NCI-H2171 treated with DMSO at 0.1 percent for 48 hours (cell line): Measurements from ENCODE around the gene C2orf72.

Source experiments
- DNase-seq: peaks from one replicate; lab custom pipeline; 2025; lab: John Stamatoyannopoulos, UW

The C2orf72 gene

GRCh38 chr2:231069379-231070054 lies 32.2 kb downstream of the C2orf72 start:
- DNase-seq = no peak

GRCh38 chr2:231084565-231084964 lies 47.2 kb downstream of the C2orf72 start:
- DNase-seq = no peak

GRCh38 chr2:231088754-231089153 lies 51.4 kb downstream of the C2orf72 start:
- no peak for DNase-seq

GRCh38 chr2:231093933-231094332 lies 56.6 kb downstream of the C2orf72 start:
- DNase-seq = no peak

- DNase-seq = no peak
These were observed 57.5 kb downstream of the C2orf72 start for GRCh38 chr2:231094736-231095346.
